Activated CD8-positive, alpha-beta T cell treated with anti-CD3 and anti-CD28 coated beads for 36 hours (primary cell): ENCODE measurements around the gene LY6G5C. TPM values are rescaled to one million over a fixed set of nuclear protein-coding genes. Genes with fewer than 3 reads are reported as not detected.

Experiments
- ATAC-seq: fragments of 200-7000 bp; cut with Tn5 transposase; one replicate; pipeline ENCODE4 v1.10.0; 2021; ENCODE audit warnings: mild to moderate bottlenecking, moderate library complexity
- CTCF ChIA-PET: fragments of 350-600 bp; sonication (Branson Sonifier 250); formaldehyde crosslinking; loops from one replicate; lab custom pipeline; 2021; ENCODE audit warnings: antibody characterized with exemption; lab: Charles Lee
- POLR2A ChIA-PET: fragments of 350-600 bp; sonication (Branson Sonifier 250); formaldehyde crosslinking; loops from one replicate; lab custom pipeline; 2021; ENCODE audit warnings: antibody characterized with exemption; lab: Charles Lee
- DNase-seq: peaks from one replicate; pipeline ENCODE4 v3.0.0-alpha.2; 2020
- H3K27ac Mint-ChIP-seq: one replicate; pipeline ENCODE4 v1.8.0; 2021; ENCODE audit warnings: mild to moderate bottlenecking, mixed read lengths
- H3K27me3 Mint-ChIP-seq: one replicate; pipeline ENCODE4 v1.8.0; 2021; ENCODE audit warnings: mixed read lengths
- H3K36me3 Mint-ChIP-seq: one replicate; pipeline ENCODE4 v1.8.0; 2021; ENCODE audit warnings: low read depth, mixed read lengths
- H3K4me1 Mint-ChIP-seq: one replicate; pipeline ENCODE4 v1.8.0; 2021; ENCODE audit warnings: low read depth, mixed read lengths
- H3K4me3 Mint-ChIP-seq: one replicate; pipeline ENCODE4 v1.8.0; 2021; ENCODE audit warnings: mild to moderate bottlenecking, moderate library complexity, mixed read lengths
- H3K9me3 Mint-ChIP-seq: one replicate; pipeline ENCODE4 v1.8.0; 2021; ENCODE audit warnings: mixed read lengths
- intact Hi-C: fragments of 100-400 bp; cut with micrococcal nuclease; formaldehyde crosslinking; loops from one replicate; pipeline ENCODE4 v1.10.0; 2022
- total RNA-seq, 2 experiments: library from RNA; stranded (reverse); gene quantifications; one replicate each; pipeline ENCODE4 v1.2.3, GENCODE V29; 2021
- TF ChIP-seq, protein P1 (sequence below): fragments of 200-600 bp; IDR thresholded peaks from one replicate; pipeline ENCODE4 v1.8.0; 2022; ENCODE audit warnings: antibody characterized with exemption, mild to moderate bottlenecking

Gene LY6G5C
- total RNA-seq, 2 experiments from 2014 or later = 1.6 to 2.3 TPM

DNA sequence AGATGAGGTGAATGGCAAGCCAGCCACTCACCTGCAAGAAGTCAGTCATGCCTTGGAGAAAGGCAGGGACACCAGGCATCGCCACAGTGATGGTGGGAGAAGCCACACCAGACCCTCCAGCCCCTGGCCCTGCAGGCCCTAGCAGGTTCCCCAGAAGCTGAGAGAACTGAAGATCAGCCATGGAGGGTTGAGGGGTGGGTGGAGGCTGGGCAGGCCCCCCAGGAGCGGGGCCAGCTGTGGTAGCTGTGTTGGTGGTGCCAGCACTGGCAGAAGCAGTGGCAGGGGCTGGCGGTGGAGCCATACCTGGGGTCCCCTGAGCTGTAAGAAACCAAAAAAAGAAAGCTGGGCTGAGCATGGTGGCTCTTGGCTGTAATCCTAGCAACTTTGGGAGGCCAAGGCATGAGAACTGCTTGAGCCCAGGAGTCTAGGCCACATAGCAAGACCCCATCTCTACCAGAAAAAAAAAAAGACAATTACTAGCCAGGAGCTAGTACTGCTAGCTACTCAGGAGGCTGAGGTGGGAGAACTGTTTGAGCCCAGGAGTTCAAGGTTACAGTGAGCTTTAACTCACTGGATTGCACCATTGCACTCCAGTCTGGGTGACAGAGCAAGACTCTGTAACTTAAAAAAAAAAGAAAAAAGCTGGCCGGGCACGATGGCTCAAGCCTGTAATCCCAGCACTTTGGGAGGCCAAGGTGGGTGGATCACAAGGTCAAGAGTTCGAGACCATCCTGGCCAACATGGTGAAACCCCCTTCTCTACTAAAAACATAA is 37.9 kb downstream of the LY6G5C start:
- ATAC-seq = no peak
- H3K4me1 Mint-ChIP-seq = peaks cover 9% of the 10 kb centered on the region
- intact Hi-C loops = no loop called here
- CTCF ChIA-PET = interaction anchor here (1.3 kb wide), 1 partner anchor 166 kb away, joined by 3 read pairs; no protein-coding TSS in a partner anchor
- no peak overlapping the region for H3K27ac Mint-ChIP-seq
- POLR2A ChIA-PET = interaction anchor here (0.8 to 16.2 kb wide), 6 partner anchors 9 to 60 kb away, joined by 3 to 235 read pairs (median 6); partner anchors contain the start of genes ABHD16A, BAG6, C6orf47 and GPANK1
- H3K4me3 Mint-ChIP-seq = no peak overlapping the region
- H3K27me3 Mint-ChIP-seq = no peaks in the 10 kb centered on the region
- TF ChIP-seq, protein P1, sequence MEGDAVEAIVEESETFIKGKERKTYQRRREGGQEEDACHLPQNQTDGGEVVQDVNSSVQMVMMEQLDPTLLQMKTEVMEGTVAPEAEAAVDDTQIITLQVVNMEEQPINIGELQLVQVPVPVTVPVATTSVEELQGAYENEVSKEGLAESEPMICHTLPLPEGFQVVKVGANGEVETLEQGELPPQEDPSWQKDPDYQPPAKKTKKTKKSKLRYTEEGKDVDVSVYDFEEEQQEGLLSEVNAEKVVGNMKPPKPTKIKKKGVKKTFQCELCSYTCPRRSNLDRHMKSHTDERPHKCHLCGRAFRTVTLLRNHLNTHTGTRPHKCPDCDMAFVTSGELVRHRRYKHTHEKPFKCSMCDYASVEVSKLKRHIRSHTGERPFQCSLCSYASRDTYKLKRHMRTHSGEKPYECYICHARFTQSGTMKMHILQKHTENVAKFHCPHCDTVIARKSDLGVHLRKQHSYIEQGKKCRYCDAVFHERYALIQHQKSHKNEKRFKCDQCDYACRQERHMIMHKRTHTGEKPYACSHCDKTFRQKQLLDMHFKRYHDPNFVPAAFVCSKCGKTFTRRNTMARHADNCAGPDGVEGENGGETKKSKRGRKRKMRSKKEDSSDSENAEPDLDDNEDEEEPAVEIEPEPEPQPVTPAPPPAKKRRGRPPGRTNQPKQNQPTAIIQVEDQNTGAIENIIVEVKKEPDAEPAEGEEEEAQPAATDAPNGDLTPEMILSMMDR = no peak
- DNase-seq = no peak
- H3K36me3 Mint-ChIP-seq = peaks cover 52% of the 10 kb centered on the region
- H3K9me3 Mint-ChIP-seq = no peaks in the 10 kb centered on the region

DNA sequence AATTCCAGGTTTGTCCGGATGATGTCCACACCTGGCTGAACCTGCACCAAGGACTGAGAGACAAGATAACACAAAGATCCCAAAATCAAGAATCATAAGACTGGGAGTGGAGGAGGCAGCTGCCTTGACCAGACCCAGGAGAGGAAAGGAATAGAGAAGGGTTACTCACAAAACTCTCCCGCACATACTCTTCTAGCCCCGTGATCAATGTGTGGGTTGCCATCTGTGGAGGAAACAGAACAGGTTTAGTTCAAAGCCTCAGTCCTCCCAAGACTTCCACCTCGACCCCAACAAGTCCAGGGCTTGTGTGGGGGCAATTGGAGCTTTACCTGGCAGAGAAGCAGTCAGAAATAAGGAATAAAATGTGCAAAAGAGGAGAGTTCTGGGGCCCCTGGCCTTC is 39.5 kb downstream of the LY6G5C start:
- no peaks in the 10 kb centered on the region for H3K27me3 Mint-ChIP-seq
- peaks cover 50% of the 10 kb centered on the region for H3K36me3 Mint-ChIP-seq
- intact Hi-C loops = no loop called here
- TF ChIP-seq, protein P1 = no peak
- H3K4me1 Mint-ChIP-seq = peaks cover 9% of the 10 kb centered on the region
- H3K27ac Mint-ChIP-seq = peak overlapping the region; percentile 18
- POLR2A ChIA-PET = interaction anchor here (1.2 to 16.2 kb wide), 3 partner anchors 10 to 15 kb away, joined by 3 to 235 read pairs (median 62); partner anchors contain the start of genes APOM and BAG6
- no peak for ATAC-seq
- no peaks in the 10 kb centered on the region for H3K9me3 Mint-ChIP-seq
- CTCF ChIA-PET = no interaction called here
- DNase-seq = no peak
- no peak overlapping the region for H3K4me3 Mint-ChIP-seq

GRCh38 chr6:31640612-31641011 is 40.3 kb downstream of the LY6G5C start:
- intact Hi-C loops = no loop called here
- TF ChIP-seq, protein P1 = no peak
- CTCF ChIA-PET = interaction anchor here (1.5 kb wide), 1 partner anchor 90 kb away, joined by 3 read pairs; no protein-coding TSS in a partner anchor
- Mint-ChIP-seq H3K36me3 (peaks cover 49% of the 10 kb centered on the region), H3K9me3 (no peaks in the 10 kb centered on the region), H3K4me1 (peaks cover 9% of the 10 kb centered on the region), H3K27me3 (no peaks in the 10 kb centered on the region), H3K4me3 (no peak overlapping the region), H3K27ac (peak overlapping the region; percentile 64)
- DNase-seq (no peak), ATAC-seq (no peak)
- POLR2A ChIA-PET = interaction anchor here (0.7 to 16.2 kb wide), 7 partner anchors 11 to 60 kb away, joined by 3 to 235 read pairs (median 5); partner anchors contain the start of genes APOM, BAG6, C6orf47 and GPANK1

DNA sequence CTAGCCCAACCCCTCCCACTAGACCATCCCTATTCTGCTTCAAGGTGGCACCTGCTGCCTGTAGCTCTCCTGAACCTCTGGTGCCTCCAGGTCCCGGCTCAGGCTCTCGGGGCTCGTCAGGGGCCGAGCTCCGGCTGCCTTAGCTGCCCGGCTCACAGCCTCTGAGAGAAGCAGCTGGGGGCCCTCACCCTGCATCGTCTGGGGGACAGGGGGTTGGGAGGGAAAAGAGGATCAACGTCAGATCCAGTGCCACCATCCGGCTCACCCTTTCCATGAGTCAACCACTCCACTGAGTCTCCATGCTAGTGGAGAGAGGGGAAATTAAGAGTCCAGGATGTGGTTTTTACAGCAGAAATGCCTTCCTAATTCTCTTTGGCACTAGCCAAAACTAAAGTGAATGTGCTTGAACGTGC is 41.4 kb downstream of the LY6G5C start:
- Mint-ChIP-seq H3K4me3 (no peak overlapping the region), H3K27ac (peak overlapping the region; percentile 74), H3K4me1 (peaks cover 5% of the 10 kb centered on the region), H3K9me3 (no peaks in the 10 kb centered on the region), H3K27me3 (no peaks in the 10 kb centered on the region), H3K36me3 (peaks cover 46% of the 10 kb centered on the region)
- ATAC-seq (peak; percentile 48), DNase-seq (peak; percentile 49)
- TF ChIP-seq, protein P1 = no peak
- intact Hi-C loops = no loop called here
- CTCF ChIA-PET = interaction anchor here (1.1 to 1.6 kb wide), 3 partner anchors 11 to 88 kb away, joined by 3 to 4 read pairs (median 3); partner anchors contain the start of gene LTB
- POLR2A ChIA-PET = interaction anchor here (1.0 to 16.2 kb wide), 6 partner anchors 8 to 86 kb away, joined by 4 to 235 read pairs (median 7); partner anchors contain the start of genes BAG6, C6orf47 and GPANK1
